PC-9 (cell line): Measurements from ENCODE around the gene ANKRD24. TPM values are rescaled to one million over a fixed set of nuclear protein-coding genes. Genes with fewer than 3 reads are reported as not detected.
"Not testable (repeated sequence)": the region's sequence is repeated elsewhere in the genome, so short reads cannot be mapped to it uniquely, and the experiment has no call there.

Experiments
- BruUV-seq: library from RNA; stranded (reverse); fragments of 400-500 nt; replicated peaks from 2 replicates; lab custom pipeline; 2021; lab: Mats Ljungman, UMichigan
- CTCF ChIA-PET: fragments of 300-600 bp; sonication (Branson Sonifier 250); formaldehyde crosslinking; loops from one replicate; lab custom pipeline; 2022; ENCODE audit warnings: antibody characterized with exemption; lab: Charles Lee
- POLR2A ChIA-PET: fragments of 300-600 bp; sonication (Branson Sonifier 250); formaldehyde crosslinking; loops from one replicate; lab custom pipeline; 2022; ENCODE audit warnings: antibody characterized with exemption; ENCODE audit not compliant: unreplicated experiment; lab: Charles Lee
- DNase-seq, 2 experiments: peaks; one replicate each; pipeline versions ENCODE4 v3.0.0 to v3.0.0-alpha.2; 2015 to 2022; ENCODE audit warnings: mixed read lengths in 1 of 2
- H2AFZ ChIP-seq: fragments of 200-600 bp; sonication (generic); 2 replicates; pipeline ENCODE4 v1.8.1; 2017; ENCODE audit warnings: antibody characterized with exemption
- H3F3A ChIP-seq: fragments of 200-600 bp; sonication (generic); 2 replicates; pipeline ENCODE4 v1.8.1; 2017; ENCODE audit warnings: antibody characterized with exemption, mild to moderate bottlenecking, low read depth; ENCODE audit not compliant: insufficient read depth
- H3K27ac ChIP-seq: fragments of 200-600 bp; sonication (generic); 2 replicates; pipeline ENCODE4 v1.6.1; 2016; ENCODE audit warnings: mixed run types
- H3K27me3 ChIP-seq: fragments of 200-600 bp; sonication (generic); 2 replicates; pipeline ENCODE4 v1.6.1; 2016; ENCODE audit warnings: low read depth, mixed run types; ENCODE audit not compliant: insufficient read depth
- H3K36me3 ChIP-seq: fragments of 200-600 bp; sonication (generic); 2 replicates; pipeline ENCODE4 v1.6.1; 2016; ENCODE audit warnings: low read depth, mixed run types
- H3K4me1 ChIP-seq: fragments of 200-600 bp; sonication (generic); replicated peaks from 2 replicates; pipeline ENCODE4 v1.6.1; 2016; ENCODE audit warnings: mixed run types; ENCODE audit not compliant: insufficient read depth
- H3K4me2 ChIP-seq: fragments of 200-600 bp; sonication (generic); 2 replicates; pipeline ENCODE4 v1.6.1; 2017; ENCODE audit warnings: mixed run types
- H3K4me3 ChIP-seq: fragments of 200-600 bp; sonication (generic); 2 replicates; pipeline ENCODE4 v1.6.1; 2016; ENCODE audit warnings: mixed run types
- H3K79me2 ChIP-seq: fragments of 200-600 bp; sonication (generic); 2 replicates; pipeline ENCODE4 v1.6.1; 2017; ENCODE audit warnings: low read depth, mixed run types
- H3K9me2 ChIP-seq: fragments of 200-600 bp; sonication (generic); 2 replicates; pipeline ENCODE4 v1.8.1; 2017; ENCODE audit warnings: mild to moderate bottlenecking; ENCODE audit not compliant: insufficient read depth
- H3K9me3 ChIP-seq: fragments of 200-600 bp; sonication (generic); 2 replicates; pipeline ENCODE4 v1.8.1; 2016; ENCODE audit warnings: low read depth; ENCODE audit not compliant: insufficient read depth
- H4K20me1 ChIP-seq: fragments of 200-600 bp; sonication (generic); 2 replicates; pipeline ENCODE4 v1.8.1; 2017; ENCODE audit not compliant: insufficient read depth
- CTCF ChIP-seq: fragments of 200-600 bp; sonication (generic); conservative IDR thresholded peaks from 2 replicates; pipeline ENCODE4 v1.6.1; 2017; ENCODE audit warnings: mixed run types, antibody characterized with exemption, mild to moderate bottlenecking, moderate library complexity
- EZH2 ChIP-seq: fragments of 200-600 bp; sonication (generic); IDR thresholded peaks from 2 replicates; pipeline ENCODE4 v1.8.0; 2017; ENCODE audit warnings: antibody characterized with exemption, low read depth
- intact Hi-C: fragments of 100-400 bp; cut with micrococcal nuclease; formaldehyde crosslinking; loops from one replicate; pipeline ENCODE4 v1.10.0; 2022; ENCODE audit not compliant: unreplicated experiment
- total RNA-seq: library from RNA; stranded (reverse); gene quantifications from 2 replicates; pipeline ENCODE4 v1.2.3, GENCODE V29; 2021

The ANKRD24 gene
- total RNA-seq, 1 experiment from 2014 or later, result 0.79 TPM

GRCh38 chr19:4217429-4218264 lies 35.2 kb downstream of the ANKRD24 start:
- no peak overlapping the region for H2AFZ ChIP-seq
- no peak overlapping the region for H3K4me2 ChIP-seq
- H3K4me1 ChIP-seq, result no peaks in the 10 kb centered on the region
- intact Hi-C loops, result no loop called here
- H3K79me2 ChIP-seq, result no peaks in the 10 kb centered on the region
- TF ChIP-seq CTCF, result no peak
- TF ChIP-seq EZH2, result no peak
- H3F3A ChIP-seq, result no peaks in the 10 kb centered on the region
- H3K9me2 ChIP-seq, result no peaks in the 10 kb centered on the region
- H3K36me3 ChIP-seq, result no peaks in the 10 kb centered on the region
- no peaks in the 10 kb centered on the region for H4K20me1 ChIP-seq
- ChIA-PET CTCF (no interaction called here), POLR2A (no interaction called here)
- no peaks in the 10 kb centered on the region for H3K9me3 ChIP-seq
- no TSS peak for BruUV-seq
- H3K27me3 ChIP-seq, result no peaks in the 10 kb centered on the region
- H3K4me3 ChIP-seq, result no peak overlapping the region
- H3K27ac ChIP-seq, result no peak overlapping the region
- DNase-seq, result no peak

DNA sequence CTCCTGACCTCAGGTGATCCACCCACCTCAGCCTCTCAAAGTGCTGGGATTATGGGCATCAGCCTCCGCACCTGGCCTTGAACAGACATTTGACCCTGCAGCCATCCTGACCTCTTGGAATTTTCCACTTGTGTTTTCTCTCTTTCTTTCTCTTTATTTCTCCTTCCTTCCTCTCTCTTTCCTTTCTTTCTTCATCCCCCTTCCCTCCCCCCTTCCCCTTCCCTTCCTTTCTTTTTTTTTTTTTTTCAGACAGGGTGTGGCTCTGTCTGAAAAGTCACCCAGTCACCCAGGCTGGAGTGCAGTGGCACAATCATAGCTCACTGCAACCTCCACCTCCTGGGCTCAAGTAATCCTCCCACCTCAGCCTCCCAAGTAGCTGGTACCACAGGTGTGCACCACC lies 36.0 kb downstream of the ANKRD24 start:
- H3K4me1 ChIP-seq, DNase-seq, H3K27ac ChIP-seq, H4K20me1 ChIP-seq, H3K4me2 ChIP-seq, intact Hi-C loops, H3K79me2 ChIP-seq, H3K4me3 ChIP-seq, H2AFZ ChIP-seq, POLR2A ChIA-PET, H3K27me3 ChIP-seq, H3K9me3 ChIP-seq, H3F3A ChIP-seq, H3K36me3 ChIP-seq, H3K9me2 ChIP-seq, BruUV-seq: not testable (repeated sequence)
- CTCF ChIA-PET, result interaction anchor here (0.7 kb wide), 1 partner anchor 642 kb away, joined by 4 read pairs; no protein-coding TSS in a partner anchor

DNA sequence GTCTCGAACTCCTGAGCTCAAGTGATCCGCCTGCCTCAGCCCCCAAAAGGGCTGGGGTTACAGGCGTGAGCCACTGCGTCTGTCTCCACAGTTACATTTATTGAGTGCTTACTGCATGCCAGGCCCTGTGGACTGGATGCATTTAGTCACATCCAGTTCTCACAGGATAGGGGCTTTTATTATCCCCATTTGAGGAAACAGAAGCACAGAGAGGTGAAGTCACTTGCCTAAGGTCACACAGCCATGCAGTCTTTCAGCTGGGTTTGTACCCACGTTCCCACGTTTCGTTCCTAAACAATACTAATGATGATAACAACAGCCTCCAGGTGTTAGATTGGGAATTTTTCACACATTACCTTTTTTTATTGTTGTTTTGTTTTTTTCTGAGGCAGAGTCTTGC lies 37.7 kb downstream of the ANKRD24 start:
- no TSS peak for BruUV-seq
- Histone ChIP-seq H3K9me3 (no peaks in the 10 kb centered on the region), H3K36me3 (no peaks in the 10 kb centered on the region), H3F3A (no peaks in the 10 kb centered on the region), H2AFZ (no peak overlapping the region), H3K79me2 (no peaks in the 10 kb centered on the region), H3K4me1 (no peaks in the 10 kb centered on the region), H3K27ac (no peak overlapping the region), H3K9me2 (no peaks in the 10 kb centered on the region), H4K20me1 (no peaks in the 10 kb centered on the region), H3K4me2 (no peak overlapping the region), H3K27me3 (no peaks in the 10 kb centered on the region), H3K4me3 (no peak overlapping the region)
- POLR2A ChIA-PET, result no interaction called here
- CTCF ChIA-PET, result no interaction called here
- no peak for DNase-seq
- TF ChIP-seq CTCF (no peak), EZH2 (no peak)
- intact Hi-C loops, result no loop called here
